H1 (cell line): ENCODE measurements around the gene RPS6KL1. TPM values are rescaled to one million over a fixed set of nuclear protein-coding genes. Genes with fewer than 3 reads are reported as not detected.

Experiments
- CTCF ChIA-PET: fragments of 300-600 bp; sonication (Branson Sonifier 250); formaldehyde crosslinking; loops from one replicate; lab custom pipeline; 2021; ENCODE audit not compliant: partially characterized antibody; lab: Charles Lee
- POLR2A ChIA-PET: fragments of 300-600 bp; sonication (Branson Sonifier 250); formaldehyde crosslinking; loops from one replicate; lab custom pipeline; 2021; ENCODE audit warnings: inconsistent platforms; ENCODE audit not compliant: partially characterized antibody; lab: Charles Lee
- DNase-seq, 2 experiments: peaks; one replicate each; pipeline versions ENCODE4 v3.0.0 to v3.0.0-alpha.2; 2010 to 2022; ENCODE audit warnings: low spot score in 2 of 2, low read depth in 1 of 2, mixed read lengths in 1 of 2
- FAIRE-seq: peaks from 2 replicates; lab custom pipeline; 2011; peaks lifted over from hg19 to GRCh38; lab: Jason Lieb, UNC
- H2AFZ ChIP-seq: 2 replicates; pipeline ENCODE4 v1.8.1; 2012; ENCODE audit warnings: low read length, inconsistent platforms
- H2AK5ac ChIP-seq: 2 replicates; pipeline ENCODE4 v1.6.1; 2013; ENCODE audit warnings: low read depth, low read length
- H2BK120ac ChIP-seq: replicated peaks from 2 replicates; pipeline ENCODE3; 2013; ENCODE audit warnings: low read depth, low read length, inconsistent platforms
- H2BK12ac ChIP-seq: 2 replicates; pipeline ENCODE4 v1.6.1; 2013; ENCODE audit warnings: low read depth, low read length
- H2BK15ac ChIP-seq: 2 replicates; pipeline ENCODE4 v1.6.1; 2013; ENCODE audit warnings: low read length
- H2BK20ac ChIP-seq: 2 replicates; pipeline ENCODE4 v1.6.1; 2013; ENCODE audit warnings: low read length
- H2BK5ac ChIP-seq: 2 replicates; pipeline ENCODE4 v1.6.1; 2013; ENCODE audit warnings: low read depth, low read length
- H3K14ac ChIP-seq: 2 replicates; pipeline ENCODE4 v1.6.1; 2013; ENCODE audit warnings: inconsistent platforms; ENCODE audit not compliant: insufficient read length
- H3K18ac ChIP-seq: 2 replicates; pipeline ENCODE4 v1.6.1; 2013; ENCODE audit warnings: low read length; ENCODE audit errors: extremely low read depth
- H3K23ac ChIP-seq: 2 replicates; pipeline ENCODE4 v1.6.1; 2013; ENCODE audit warnings: inconsistent platforms; ENCODE audit not compliant: insufficient read length
- H3K23me2 ChIP-seq: 2 replicates; pipeline ENCODE4 v1.6.1; 2013; ENCODE audit warnings: low read depth, low read length
- H3K27ac ChIP-seq: 2 replicates; pipeline ENCODE4 v1.6.1; 2011; ENCODE audit warnings: low read depth, low read length, inconsistent platforms
- H3K27me3 ChIP-seq, 4 experiments: replicated peaks in 1 of 4; 1 replicate in 1 of 4; 2 replicates in 3 of 4; pipeline versions ENCODE4 v1.6.1 to v1.8.1; 2011 to 2013; ENCODE audit warnings: low read length in 3 of 4, mild to moderate bottlenecking in 3 of 4, inconsistent platforms in 2 of 4, mixed read lengths in 2 of 4, moderate library complexity in 1 of 4; ENCODE audit not compliant: control insufficient read depth in 3 of 4, insufficient read depth in 3 of 4; ENCODE audit errors: extremely low read depth in 1 of 4
- H3K36me3 ChIP-seq, 4 experiments: 2 replicates each; pipeline versions ENCODE4 v1.6.1 to v1.8.1; 2011 to 2013; ENCODE audit warnings: mild to moderate bottlenecking in 4 of 4, low read length in 3 of 4, moderate library complexity in 2 of 4, control low read depth in 1 of 4, inconsistent platforms in 1 of 4; ENCODE audit not compliant: insufficient read depth in 4 of 4, control insufficient read depth in 2 of 4
- H3K4ac ChIP-seq: replicated peaks from 2 replicates; pipeline ENCODE3; 2013; ENCODE audit warnings: low read length, low read depth, mixed read lengths, inconsistent platforms; ENCODE audit not compliant: insufficient read length
- H3K4me1 ChIP-seq, 4 experiments: replicated peaks in 1 of 4; 1 replicate in 1 of 4; 2 replicates in 3 of 4; pipeline versions ENCODE4 v1.6.1 to v1.8.1; 2011 to 2013; ENCODE audit warnings: low read length in 3 of 4, inconsistent platforms in 2 of 4, mixed read lengths in 1 of 4; ENCODE audit not compliant: insufficient read depth in 4 of 4, control insufficient read depth in 3 of 4
- H3K4me2 ChIP-seq, 2 experiments: 2 replicates each; pipeline versions ENCODE4 v1.6.1 to v1.8.1; 2011 to 2013; ENCODE audit warnings: low read depth in 2 of 2, low read length in 2 of 2, control low read depth in 1 of 2, inconsistent platforms in 1 of 2, mild to moderate bottlenecking in 1 of 2; ENCODE audit not compliant: insufficient read depth in 1 of 2
- H3K4me3 ChIP-seq, 4 experiments: fragments of 200-600, 300-600 bp in 1 of 4; sonication (generic), shearing (Covaris generic), sonication (Bioruptor Twin) in 1 of 4; 2 replicates each; pipeline versions ENCODE4 v1.5.1 to v1.8.1; 2011 to 2016; ENCODE audit warnings: low read length in 4 of 4, low read depth in 3 of 4, control low read depth in 2 of 4, inconsistent platforms in 2 of 4, mild to moderate bottlenecking in 2 of 4, mixed read lengths in 1 of 4, moderate library complexity in 1 of 4; ENCODE audit not compliant: insufficient read depth in 2 of 4; ENCODE audit errors: extremely low read depth in 1 of 4
- H3K56ac ChIP-seq: replicated peaks from 2 replicates; pipeline ENCODE3; 2013; ENCODE audit warnings: low read depth, mild to moderate bottlenecking, mixed read lengths, low read length, inconsistent platforms; ENCODE audit not compliant: insufficient read length
- H3K79me1 ChIP-seq: 2 replicates; pipeline ENCODE4 v1.6.1; 2013; ENCODE audit warnings: low read depth, low read length, control low read depth
- H3K79me2 ChIP-seq, 2 experiments: 2 replicates each; pipeline versions ENCODE4 v1.6.1 to v1.8.1; 2012 to 2013; ENCODE audit warnings: low read length in 2 of 2, mild to moderate bottlenecking in 2 of 2, inconsistent platforms in 1 of 2; ENCODE audit not compliant: insufficient read depth in 2 of 2, control insufficient read depth in 1 of 2
- H3K9ac ChIP-seq, 4 experiments: replicated peaks in 1 of 4; 1 replicate in 1 of 4; 2 replicates in 3 of 4; pipeline versions ENCODE4 v1.6.1 to v1.8.1; 2011 to 2013; ENCODE audit warnings: low read depth in 3 of 4, low read length in 3 of 4, control low read depth in 2 of 4, mild to moderate bottlenecking in 2 of 4, moderate library complexity in 2 of 4, inconsistent platforms in 1 of 4; ENCODE audit errors: extremely low read depth in 1 of 4
- H3K9me3 ChIP-seq, 2 experiments: 2 replicates each; pipeline versions ENCODE4 v1.6.1 to v1.8.1; 2012 to 2013; ENCODE audit warnings: mild to moderate bottlenecking in 2 of 2, moderate library complexity in 2 of 2, control low read depth in 1 of 2, inconsistent platforms in 1 of 2, low read depth in 1 of 2, low read length in 1 of 2, mixed read lengths in 1 of 2; ENCODE audit not compliant: insufficient read depth in 2 of 2
- H4K20me1 ChIP-seq, 2 experiments: replicated peaks in 1 of 2; 2 replicates each; pipeline versions ENCODE3 to v1.8.1; 2011 to 2013; ENCODE audit warnings: inconsistent platforms in 2 of 2, low read length in 2 of 2, mild to moderate bottlenecking in 1 of 2; ENCODE audit not compliant: insufficient read depth in 2 of 2, control insufficient read depth in 1 of 2
- H4K5ac ChIP-seq: 2 replicates; pipeline ENCODE4 v1.6.1; 2013; ENCODE audit warnings: low read length, low read depth, mixed read lengths, inconsistent platforms; ENCODE audit not compliant: insufficient read length
- H4K8ac ChIP-seq: 2 replicates; pipeline ENCODE4 v1.8.0; 2013; ENCODE audit warnings: mild to moderate bottlenecking, moderate library complexity, low read length, inconsistent platforms; ENCODE audit not compliant: insufficient read depth; ENCODE audit errors: extremely low read depth
- H4K91ac ChIP-seq: replicated peaks from 2 replicates; pipeline ENCODE3; 2013; ENCODE audit warnings: low read length, mixed read lengths, inconsistent platforms; ENCODE audit not compliant: insufficient read length
- ASH2L ChIP-seq: fragments of 200-600, 300-600 bp; sonication (generic); IDR thresholded peaks from one replicate; pipeline ENCODE4 v1.7.1; 2017; ENCODE audit warnings: low read length
- CHD1 ChIP-seq: IDR thresholded peaks from 2 replicates; pipeline ENCODE4 v1.6.1; 2012; ENCODE audit warnings: low read depth, low read length, improper control_type of control experiment
- CHD2 ChIP-seq: IDR thresholded peaks from 2 replicates; pipeline ENCODE4 v1.6.1; 2012; ENCODE audit warnings: low read length, improper control_type of control experiment
- CTBP2 ChIP-seq: IDR thresholded peaks from 2 replicates; pipeline ENCODE4 v1.7.0; 2011; ENCODE audit warnings: borderline replicate concordance, mild to moderate bottlenecking, moderate library complexity, mixed read lengths, low read length; ENCODE audit not compliant: insufficient read depth, insufficient read length
- EZH2 ChIP-seq: fragments of 200-600 bp; sonication (generic); IDR thresholded peaks from 2 replicates; pipeline ENCODE4 v1.7.1; 2012; ENCODE audit warnings: low read depth, mild to moderate bottlenecking, moderate library complexity, low read length, inconsistent platforms; ENCODE audit not compliant: severe bottlenecking
- JUN ChIP-seq: IDR thresholded peaks from 2 replicates; pipeline ENCODE4 v1.6.1; 2011; ENCODE audit warnings: low read depth, mild to moderate bottlenecking, improper control_type of control experiment, low read length
- KDM5A ChIP-seq: fragments of 200-600 bp; IDR thresholded peaks from 2 replicates; pipeline ENCODE4 v1.7.1; 2012; ENCODE audit warnings: mild to moderate bottlenecking, low read length, inconsistent platforms, mixed read lengths
- NANOG ChIP-seq: IDR thresholded peaks from 2 replicates; pipeline ENCODE4 v1.6.1; 2011; ENCODE audit warnings: low read length, low read depth, mild to moderate bottlenecking, inconsistent platforms; ENCODE audit not compliant: insufficient read depth, poor library complexity, severe bottlenecking
- POU5F1 ChIP-seq: IDR thresholded peaks from 2 replicates; pipeline ENCODE4 v1.6.1; 2011; ENCODE audit warnings: low read depth, mild to moderate bottlenecking, low read length, moderate library complexity
- RXRA ChIP-seq: IDR thresholded peaks from 2 replicates; pipeline ENCODE4 v1.6.1; 2011; ENCODE audit warnings: low read depth, mild to moderate bottlenecking, low read length, moderate library complexity; ENCODE audit not compliant: insufficient read depth
- SAP30 ChIP-seq: fragments of 300-600 bp; sonication (generic); IDR thresholded peaks from 2 replicates; pipeline ENCODE4 v1.7.1; 2012; ENCODE audit warnings: low read length, moderate library complexity, mild to moderate bottlenecking, inconsistent platforms; ENCODE audit not compliant: insufficient read depth, insufficient replicate concordance
- SP2 ChIP-seq: IDR thresholded peaks from 2 replicates; pipeline ENCODE4 v1.6.1; 2012; ENCODE audit warnings: mild to moderate bottlenecking, low read length, inconsistent platforms
- TAF7 ChIP-seq: optimal IDR thresholded peaks from 2 replicates; pipeline ENCODE3; 2011; ENCODE audit warnings: low read depth, mild to moderate bottlenecking, inconsistent platforms, low read length, moderate library complexity, borderline replicate concordance
- ZNF274 ChIP-seq: IDR thresholded peaks from 2 replicates; pipeline ENCODE4 v1.7.0; 2012; ENCODE audit warnings: low read length, borderline replicate concordance; ENCODE audit errors: extremely low read depth
- whole genome bisulfite sequencing, 2 experiments: shearing (Covaris generic) in 1 of 2; methylation state at CpG; one replicate each; pipeline versions ENCODE4 v1.1.6 to v1.1.7; 2013 to 2015; ENCODE audit warnings: low lambda C conversion rate in 2 of 2, mixed read lengths in 2 of 2, inconsistent platforms in 1 of 2, low coverage in 1 of 2, missing lambda C conversion rate in 1 of 2; ENCODE audit not compliant: insufficient replicate concordance in 2 of 2, insufficient coverage in 1 of 2, insufficient read length in 1 of 2; ENCODE audit errors: extremely low coverage in 1 of 2, missing lambda C conversion rate in 1 of 2; 5-methylcytosine and 5-hydroxymethylcytosine counted together
- polyA plus RNA-seq, 7 experiments: library from polyadenylated mRNA; depleted of rRNA in 3 of 7; stranded (reverse) in 5 of 7; unstranded in 2 of 7; fragments of >200 nt in 5 of 7; fragments of 200-250 nt in 2 of 7; gene quantifications; 1 replicate in 5 of 7; 2 replicates in 1 of 7; 4 replicates in 1 of 7; pipeline versions ENCODE4 v1.2.1 to v1.2.3, GENCODE V29; 2011 to 2013; ENCODE audit warnings: missing spikeins in 2 of 7, mixed read lengths in 2 of 7
- total RNA-seq: library from RNA; stranded (reverse); fragmentation: NEBNext Ultra II Directional; extraction: Animal tissue kit (Norgen Biotek cat#: 25700); gene quantifications from 2 replicates; pipeline ENCODE4 v1.2.1, GENCODE V29; 2021

Gene RPS6KL1
- total and polyA plus RNA-seq, 2 of the 8 experiments (the other 6 are each of a cell fraction or from before 2014, with no cell fraction given), result 9.8 to 13.8 TPM

DNA sequence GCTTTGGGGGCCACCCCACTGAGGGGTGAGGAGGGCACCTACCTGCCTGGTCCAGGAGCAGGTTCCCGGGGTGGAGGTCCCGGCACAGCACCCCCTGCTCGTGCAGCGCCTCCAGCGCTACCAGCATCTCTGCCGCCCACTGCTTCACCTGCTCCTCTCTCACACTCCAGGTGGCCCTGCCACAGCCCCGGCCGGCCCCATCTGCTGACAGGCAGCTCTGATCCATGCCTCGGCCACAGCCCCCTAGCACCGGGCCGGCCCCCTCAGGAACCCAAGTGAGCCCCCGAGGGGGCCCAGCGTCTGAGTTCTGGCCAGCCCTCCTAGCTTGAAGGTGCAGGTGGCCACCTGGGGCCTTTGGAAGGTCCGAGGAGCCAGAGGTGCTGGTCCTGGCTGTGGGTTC is 13.6 kb downstream of the RPS6KL1 start:
- no peak overlapping the region for H2AFZ ChIP-seq
- no peak overlapping the region for H2BK120ac ChIP-seq
- no peak for TF ChIP-seq NANOG
- TF ChIP-seq CTBP2, result no peak
- no peak for TF ChIP-seq TAF7
- TF ChIP-seq POU5F1, result no peak
- TF ChIP-seq CHD2, result no peak
- TF ChIP-seq RXRA, result no peak
- TF ChIP-seq SP2, result no peak
- no peak for TF ChIP-seq EZH2
- no peak for TF ChIP-seq KDM5A
- TF ChIP-seq ZNF274, result no peak
- TF ChIP-seq ASH2L, result no peak
- TF ChIP-seq CHD1, result no peak
- no peak for TF ChIP-seq SAP30
- TF ChIP-seq JUN, result no peak

More for the DNA sequence above, 13.6 kb downstream of the RPS6KL1 start:
- H4K8ac ChIP-seq, result no peak overlapping the region
- no peak overlapping the region for H3K4ac ChIP-seq
- H3K23ac ChIP-seq, result no peak overlapping the region
- H4K91ac ChIP-seq, result no peak overlapping the region
- H3K14ac ChIP-seq, result no peak overlapping the region
- H3K4me2 ChIP-seq, result no peak overlapping the region
- H3K18ac ChIP-seq, result no peak overlapping the region
- ChIA-PET POLR2A (interaction anchor here (0.9 to 3.9 kb wide), 4 partner anchors 9 to 56 kb away, joined by 3 to 16 read pairs (median 6); partner anchors contain the start of genes PGF and RPS6KL1), CTCF (interaction anchor here (1.0 to 24.8 kb wide), 9 partner anchors 8 to 177 kb away, joined by 3 to 509 read pairs (median 26); partner anchors contain the start of genes PGF, PROX2 and RPS6KL1)
- no peaks in the 10 kb centered on the region for H3K9me3 ChIP-seq
- no peaks in the 10 kb centered on the region for H3K79me2 ChIP-seq
- no peaks in the 10 kb centered on the region for H3K79me1 ChIP-seq
- DNase-seq (no peak), FAIRE-seq (no peak)
- no peak overlapping the region for H2AK5ac ChIP-seq
- H2BK20ac ChIP-seq, result no peak overlapping the region
- H3K9ac ChIP-seq, result no peak overlapping the region
- H3K23me2 ChIP-seq, result no peaks in the 10 kb centered on the region
- no peaks in the 10 kb centered on the region; a peak in 1 of 7 replicates for H3K4me1 ChIP-seq
- H3K4me3 ChIP-seq, result no peak overlapping the region
- H2BK5ac ChIP-seq, result no peak overlapping the region
- H3K27ac ChIP-seq, result no peak overlapping the region
- no peak overlapping the region for H3K56ac ChIP-seq
- H3K27me3 ChIP-seq, result no peaks in the 10 kb centered on the region
- H2BK15ac ChIP-seq, result no peak overlapping the region
- no peak overlapping the region for H2BK12ac ChIP-seq
- H4K5ac ChIP-seq, result no peak overlapping the region
- H4K20me1 ChIP-seq, result peaks cover 2 to 8% of the 10 kb centered on the region in 2 experiments
- 88% methylated on average over 12 of the region's 14 CpGs; no CpG with 5 or more reads in 1 of the 2 experiments for WGBS, 2 experiments
- peaks cover 0 to 4% (median 0%) of the 10 kb centered on the region in 4 experiments; a peak in 1 of 8 replicates for H3K36me3 ChIP-seq
